Kasumi-1 (cell line): ENCODE measurements around the gene SMARCAD1.

Experiments
- DNase-seq, 2 experiments: peaks; one replicate each; lab custom pipeline; 2025; lab: John Stamatoyannopoulos, UW

SMARCAD1 gene

DNA sequence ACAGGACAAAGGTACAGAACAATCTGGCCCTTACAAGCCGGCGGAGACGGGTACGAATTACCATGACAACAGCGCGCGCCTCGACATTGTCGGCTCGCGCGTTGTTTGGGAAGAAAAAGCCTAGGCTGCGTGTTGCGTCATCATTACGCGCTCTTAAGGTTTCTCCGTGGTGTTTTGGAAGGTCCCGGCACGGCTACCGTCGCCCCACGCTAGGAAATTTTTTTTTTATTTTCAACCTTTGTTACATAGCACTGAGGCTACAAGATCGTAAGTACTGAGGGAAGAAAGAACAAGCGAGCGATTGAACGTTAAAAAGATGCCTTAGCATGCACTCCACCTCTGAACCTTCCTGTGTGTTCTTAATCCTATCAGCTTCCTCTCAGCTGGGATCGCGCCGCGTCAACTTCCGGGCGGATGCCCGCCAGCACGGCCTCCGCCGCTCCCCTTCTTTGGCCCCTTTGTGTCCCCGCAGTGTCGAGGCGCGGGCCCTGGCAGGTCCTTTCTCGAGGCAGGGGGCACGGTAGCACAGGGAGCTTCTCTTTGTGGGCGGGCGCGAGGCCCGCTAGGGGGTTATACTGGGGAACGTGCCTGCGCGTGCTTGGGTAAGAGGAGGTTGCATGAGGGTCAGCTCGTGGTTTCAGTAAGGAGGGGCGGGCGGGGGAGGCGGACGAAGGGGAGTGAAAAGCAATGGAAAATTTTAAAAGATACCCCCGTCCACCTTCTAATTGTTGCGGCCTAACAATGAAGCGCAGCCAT, at the start of gene SMARCAD1:
TSS of gene SMARCAD1 (plus strand) at position 397 of the 756 bp plus-strand sequence. CDS start 530 bp downstream, outside the sequence.
- DNase-seq = peak; percentile 94 to 95

DNA sequence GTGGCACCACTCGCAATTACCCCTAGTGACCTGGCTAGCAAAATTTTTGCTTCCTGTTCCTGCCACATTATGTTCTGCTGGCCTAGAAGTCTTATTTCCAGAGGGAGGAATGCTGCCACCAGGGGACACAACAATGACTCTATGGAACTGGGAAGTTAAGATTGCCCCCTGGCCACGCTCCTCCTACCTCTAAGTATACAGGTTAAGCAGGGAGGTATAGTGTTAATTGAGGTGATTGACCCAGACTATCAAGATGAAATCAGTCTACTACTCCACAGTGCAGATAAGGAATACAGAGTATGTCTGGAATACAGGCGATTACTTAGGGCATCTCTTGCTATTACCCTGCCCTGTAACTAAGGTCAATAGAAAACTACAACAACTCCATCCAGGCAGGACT, 48.8 kb upstream of the SMARCAD1 start:
- no peak for DNase-seq

- no peak for DNase-seq
These were observed 47.9 kb upstream of the SMARCAD1 start for GRCh38 chr4:94159790-94160189.

- DNase-seq = no peak
These were observed 46.9 kb upstream of the SMARCAD1 start for GRCh38 chr4:94160774-94161173.

DNA sequence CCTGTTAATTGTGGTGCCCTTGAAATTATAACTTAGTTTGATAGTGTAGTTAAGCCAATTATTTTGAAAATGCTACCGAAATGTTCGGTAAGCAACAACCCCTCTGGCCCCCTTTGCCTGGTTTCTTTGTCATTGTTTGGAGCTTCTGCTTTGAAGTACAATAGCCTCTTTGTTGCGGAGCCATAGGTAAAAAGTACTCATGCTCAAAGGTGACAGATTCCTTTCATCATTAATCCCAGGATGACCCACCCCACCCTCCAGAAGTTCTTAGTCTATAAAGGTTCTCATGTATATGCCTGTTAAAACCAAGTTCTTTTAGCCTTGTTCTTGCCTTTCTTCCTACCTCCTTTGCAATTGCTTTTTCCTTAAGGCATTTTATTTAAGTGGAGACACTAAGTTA, 42.4 kb upstream of the SMARCAD1 start:
- no peak for DNase-seq

GRCh38 chr4:94168321-94168720, 39.3 kb upstream of the SMARCAD1 start:
- DNase-seq = no peak

- DNase-seq = no peak
These were observed 37.8 kb upstream of the SMARCAD1 start for GRCh38 chr4:94169803-94170372.

- DNase-seq = peak in 1 of 2 experiments; percentile 3
These were observed 36.0 kb upstream of the SMARCAD1 start for GRCh38 chr4:94171616-94172015.

GRCh38 chr4:94175553-94176261, 32.0 kb upstream of the SMARCAD1 start:
- DNase-seq = no peak

DNA sequence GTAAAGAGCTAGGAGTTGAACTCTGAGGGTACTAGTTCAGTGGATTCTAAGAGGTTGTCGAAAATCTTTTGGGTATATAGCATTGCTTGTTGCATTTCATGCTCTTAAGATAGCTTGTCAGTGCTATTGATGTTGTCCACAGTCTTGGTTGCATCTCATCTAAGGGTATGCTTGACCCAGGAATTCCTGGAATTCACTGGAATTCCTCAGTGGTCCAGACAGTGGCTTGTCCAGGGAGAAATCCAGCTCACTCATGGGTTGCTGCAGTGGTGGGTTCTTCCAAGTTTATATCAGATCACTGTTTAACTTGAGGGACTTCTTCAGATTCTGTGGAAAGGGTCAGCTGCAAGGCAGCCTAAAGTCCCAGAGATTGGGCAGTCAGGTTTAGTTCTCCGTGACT, 29.8 kb upstream of the SMARCAD1 start:
- DNase-seq = no peak

- DNase-seq = no peak
These were observed 25.9 kb upstream of the SMARCAD1 start for GRCh38 chr4:94181815-94182214.

DNA sequence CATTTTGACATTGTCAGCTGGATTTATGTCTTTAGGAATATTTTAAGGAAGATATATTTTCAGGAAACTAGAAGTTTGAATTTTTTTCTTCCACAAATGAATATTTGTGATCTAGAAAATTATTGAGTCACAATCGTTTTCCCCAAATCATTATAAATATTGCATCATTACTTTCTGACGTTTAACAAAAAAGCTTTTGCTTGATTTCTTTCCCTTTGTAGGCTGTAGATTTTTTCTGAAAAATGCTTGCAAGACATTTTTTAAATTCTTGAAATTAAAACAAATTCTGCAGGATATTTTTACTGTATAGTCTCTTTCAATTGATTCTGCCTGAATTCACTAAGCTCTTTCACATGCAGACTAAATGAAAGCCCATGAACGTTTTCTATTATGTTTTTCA, 4.9 kb upstream of the SMARCAD1 start:
- DNase-seq = no peak

- DNase-seq = peak in 1 of 2 experiments; percentile 14
These were observed 601 bp downstream of the SMARCAD1 start for GRCh38 chr4:94208266-94208665.

GRCh38 chr4:94208918-94209317, 1.3 kb downstream of the SMARCAD1 start:
- DNase-seq = no peak

GRCh38 chr4:94211861-94212260, 4.2 kb downstream of the SMARCAD1 start:
- no peak for DNase-seq

- no peak for DNase-seq
These were observed 7.1 kb downstream of the SMARCAD1 start for GRCh38 chr4:94214703-94215319.

DNA sequence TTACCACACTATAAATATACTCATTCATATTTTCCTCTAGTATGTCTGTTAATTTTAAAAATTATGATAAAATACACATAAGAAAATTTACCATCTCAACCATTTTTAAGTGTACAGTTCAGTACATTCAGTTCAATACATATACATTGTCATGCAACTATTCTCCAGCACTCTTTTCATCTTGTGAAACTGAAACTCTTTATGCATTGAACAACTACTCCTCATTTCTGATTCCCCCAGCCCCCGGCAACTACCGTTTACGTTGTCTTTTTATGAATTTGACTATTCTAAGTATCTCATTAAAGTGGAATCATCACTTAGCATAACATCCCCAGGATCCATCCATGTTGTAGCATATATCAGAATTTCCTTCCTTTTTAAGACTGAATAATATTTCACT, 8.7 kb downstream of the SMARCAD1 start:
- no peak for DNase-seq

DNA sequence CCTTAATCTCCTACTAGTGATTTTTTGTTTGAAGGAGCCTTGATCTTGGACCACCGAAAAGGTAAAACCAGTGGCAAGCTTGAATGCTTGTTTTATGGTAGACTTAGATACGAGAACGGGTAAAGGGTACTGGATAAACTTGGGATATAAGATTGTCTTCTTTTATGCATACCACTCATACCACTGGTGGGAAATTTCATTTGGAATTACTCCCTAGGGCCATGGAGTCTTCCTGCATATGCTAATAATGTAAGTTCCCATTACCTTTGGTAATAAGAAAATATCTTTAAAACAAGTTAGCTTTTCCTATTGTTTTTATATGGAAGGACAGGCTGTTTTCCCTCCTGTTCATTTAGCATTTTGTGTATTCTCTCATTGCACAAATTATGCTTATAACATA, 11.7 kb downstream of the SMARCAD1 start:
- no peak for DNase-seq

- no peak for DNase-seq
These were observed 14.3 kb downstream of the SMARCAD1 start for GRCh38 chr4:94221916-94222315.

GRCh38 chr4:94225449-94225848, 17.8 kb downstream of the SMARCAD1 start:
- no peak for DNase-seq

- no peak for DNase-seq
These were observed 19.1 kb downstream of the SMARCAD1 start for GRCh38 chr4:94226763-94227162.

GRCh38 chr4:94228493-94229216, 21.0 kb downstream of the SMARCAD1 start:
- no peak for DNase-seq
